LNCAP (cell line): ENCODE measurements around the gene PPP1R15B.

Experiments used
- CTCF ChIP-seq: fragments of 450-650 bp; IDR thresholded peaks from 2 replicates; pipeline ENCODE4 v1.5.1; 2017; ENCODE audit warnings: mild to moderate bottlenecking

PPP1R15B gene

GRCh38 chr1:204400882-204401510 lies 10.6 kb downstream of the PPP1R15B start:
- TF ChIP-seq CTCF: no peak

- TF ChIP-seq CTCF: peak; percentile 90
Observed at GRCh38 chr1:204398197-204399125, 13.2 kb downstream of the PPP1R15B start.

- TF ChIP-seq CTCF: no peak
Observed at GRCh38 chr1:204396015-204396583, 15.5 kb downstream of the PPP1R15B start.

- TF ChIP-seq CTCF: no peak
Observed at GRCh38 chr1:204391629-204392028, 20.0 kb downstream of the PPP1R15B start.

- TF ChIP-seq CTCF: no peak
Observed at GRCh38 chr1:204390751-204391466, 20.7 kb downstream of the PPP1R15B start.

GRCh38 chr1:204385727-204386126 lies 25.9 kb downstream of the PPP1R15B start:
- no peak for TF ChIP-seq CTCF

- no peak for TF ChIP-seq CTCF
Observed at GRCh38 chr1:204384636-204385352, 26.8 kb downstream of the PPP1R15B start.
